Activated T-helper 2 cell treated with anti-CD3 and anti-CD28 coated beads, Interferon-gamma antibody, Interleukin-2, Interleukin-4, amounts not matched to agents 10 μg/mL and 5 μg/mL and 100 μg/mL, durations not matched to agents 14 hours and 24 hours and 36 hours (primary cell): ENCODE data around the gene SLC25A26. TPM values are rescaled to one million over a fixed set of nuclear protein-coding genes. Genes with fewer than 3 reads are reported as not detected.

Experiments
- DNase-seq: peaks from one replicate; pipeline ENCODE4 v3.0.0; 2021; ENCODE audit warnings: low spot score
- H3K27ac Mint-ChIP-seq: one replicate; pipeline ENCODE4 v1.8.0; 2021; ENCODE audit warnings: mixed read lengths
- H3K27me3 Mint-ChIP-seq: one replicate; pipeline ENCODE4 v1.8.0; 2021; ENCODE audit warnings: low read depth, mixed read lengths
- H3K36me3 Mint-ChIP-seq: one replicate; pipeline ENCODE4 v1.8.0; 2021; ENCODE audit warnings: low read depth, mixed read lengths
- H3K4me1 Mint-ChIP-seq: one replicate; pipeline ENCODE4 v1.8.0; 2021; ENCODE audit warnings: low read depth, mixed read lengths
- H3K4me3 Mint-ChIP-seq: one replicate; pipeline ENCODE4 v1.8.0; 2021; ENCODE audit warnings: low read depth, mild to moderate bottlenecking, moderate library complexity, mixed read lengths
- H3K9me3 Mint-ChIP-seq: one replicate; pipeline ENCODE4 v1.8.0; 2021; ENCODE audit warnings: mixed read lengths
- intact Hi-C: fragments of 100-400 bp; cut with micrococcal nuclease; formaldehyde crosslinking; loops from one replicate; pipeline ENCODE4 v1.15.1; 2023
- total RNA-seq: library from RNA; stranded (reverse); gene quantifications from 2 replicates; pipeline ENCODE4 v1.2.3, GENCODE V29; 2022

SLC25A26 gene
- total RNA-seq, 1 donor from 2014 or later, result 15.5 TPM

GRCh38 chr3:66390013-66390412, 169.2 kb downstream of the SLC25A26 start:
- no peak overlapping the region for H3K4me3 Mint-ChIP-seq
- intact Hi-C loops, result loop anchor here (5.0 kb wide), 1 partner anchor 113 kb away; no protein-coding TSS in a partner anchor
- H3K27me3 Mint-ChIP-seq, result no peaks in the 10 kb centered on the region

GRCh38 chr3:66392512-66392911, 171.7 kb downstream of the SLC25A26 start:
- Mint-ChIP-seq H3K27me3 (no peaks in the 10 kb centered on the region), H3K9me3 (no peaks in the 10 kb centered on the region), H3K4me3 (no peak overlapping the region), H3K36me3 (peaks cover 87% of the 10 kb centered on the region), H3K4me1 (peaks cover 23% of the 10 kb centered on the region), H3K27ac (no peak overlapping the region)
- intact Hi-C loops, result loop anchor here (5.0 kb wide), 1 partner anchor 115 kb away; no protein-coding TSS in a partner anchor
- DNase-seq, result no peak

More at GRCh38 chr3:66390013-66390412, 169.2 kb downstream of the SLC25A26 start:
- no peak for DNase-seq
- Mint-ChIP-seq H3K4me1 (peaks cover 21% of the 10 kb centered on the region), H3K27ac (no peak overlapping the region), H3K36me3 (peaks cover 92% of the 10 kb centered on the region), H3K9me3 (no peaks in the 10 kb centered on the region)

GRCh38 chr3:66392966-66393332, 172.1 kb downstream of the SLC25A26 start:
- Mint-ChIP-seq H3K27ac (no peak overlapping the region), H3K4me3 (no peak overlapping the region), H3K27me3 (no peaks in the 10 kb centered on the region), H3K9me3 (no peaks in the 10 kb centered on the region), H3K36me3 (peaks cover 91% of the 10 kb centered on the region), H3K4me1 (peaks cover 23% of the 10 kb centered on the region)
- intact Hi-C loops, result loop anchor here (5.0 kb wide), 1 partner anchor 116 kb away; no protein-coding TSS in a partner anchor
- no peak for DNase-seq

GRCh38 chr3:66393333-66394005, 172.7 kb downstream of the SLC25A26 start:
- Mint-ChIP-seq H3K9me3 (no peaks in the 10 kb centered on the region), H3K4me3 (no peak overlapping the region), H3K4me1 (peaks cover 19% of the 10 kb centered on the region), H3K27me3 (no peaks in the 10 kb centered on the region), H3K36me3 (peaks cover 91% of the 10 kb centered on the region), H3K27ac (peak overlapping the region; percentile 74)
- intact Hi-C loops, result loop anchor here (5.0 kb wide), 1 partner anchor 116 kb away; no protein-coding TSS in a partner anchor
- DNase-seq, result no peak

GRCh38 chr3:66394019-66394752, 173.4 kb downstream of the SLC25A26 start:
- peak overlapping the region; percentile 74 for H3K27ac Mint-ChIP-seq
- H3K27me3 Mint-ChIP-seq, result no peaks in the 10 kb centered on the region
- intact Hi-C loops, result loop anchor here (5.0 kb wide), 1 partner anchor 117 kb away; no protein-coding TSS in a partner anchor
- peaks cover 90% of the 10 kb centered on the region for H3K36me3 Mint-ChIP-seq
- no peaks in the 10 kb centered on the region for H3K9me3 Mint-ChIP-seq
- DNase-seq, result peak; percentile 37
- H3K4me3 Mint-ChIP-seq, result peak overlapping the region; percentile 10
- peaks cover 19% of the 10 kb centered on the region for H3K4me1 Mint-ChIP-seq

- Mint-ChIP-seq H3K4me1 (peaks cover 18% of the 10 kb centered on the region), H3K9me3 (no peaks in the 10 kb centered on the region), H3K27me3 (no peaks in the 10 kb centered on the region), H3K27ac (peak overlapping the region; percentile 38), H3K36me3 (peaks cover 86% of the 10 kb centered on the region), H3K4me3 (no peak overlapping the region)
- no peak for DNase-seq
- intact Hi-C loops, result loop anchor here (5.0 kb wide), 1 partner anchor 118 kb away; no protein-coding TSS in a partner anchor
Observed at GRCh38 chr3:66394753-66395249, 174.0 kb downstream of the SLC25A26 start.

- Mint-ChIP-seq H3K27ac (no peak overlapping the region), H3K4me1 (peaks cover 18% of the 10 kb centered on the region), H3K36me3 (peaks cover 81% of the 10 kb centered on the region), H3K9me3 (no peaks in the 10 kb centered on the region), H3K4me3 (no peak overlapping the region), H3K27me3 (no peaks in the 10 kb centered on the region)
- no peak for DNase-seq
- intact Hi-C loops, result no loop called here
Observed at GRCh38 chr3:66395635-66396034, 174.8 kb downstream of the SLC25A26 start.

- intact Hi-C loops, result no loop called here
- peaks cover 76% of the 10 kb centered on the region for H3K36me3 Mint-ChIP-seq
- no peak overlapping the region for H3K27ac Mint-ChIP-seq
- peaks cover 18% of the 10 kb centered on the region for H3K4me1 Mint-ChIP-seq
- DNase-seq, result no peak
- H3K4me3 Mint-ChIP-seq, result no peak overlapping the region
- no peaks in the 10 kb centered on the region for H3K27me3 Mint-ChIP-seq
- no peaks in the 10 kb centered on the region for H3K9me3 Mint-ChIP-seq
Observed at GRCh38 chr3:66396161-66396760, 175.5 kb downstream of the SLC25A26 start.

GRCh38 chr3:66396888-66397287, 176.1 kb downstream of the SLC25A26 start:
- Mint-ChIP-seq H3K27me3 (no peaks in the 10 kb centered on the region), H3K9me3 (no peaks in the 10 kb centered on the region), H3K27ac (peak overlapping the region; percentile 17), H3K4me1 (peaks cover 18% of the 10 kb centered on the region), H3K4me3 (no peak overlapping the region), H3K36me3 (peaks cover 74% of the 10 kb centered on the region)
- intact Hi-C loops, result no loop called here
- DNase-seq, result no peak

- intact Hi-C loops, result no loop called here
- DNase-seq, result no peak
- Mint-ChIP-seq H3K36me3 (peaks cover 74% of the 10 kb centered on the region), H3K27me3 (no peaks in the 10 kb centered on the region), H3K4me3 (no peak overlapping the region), H3K9me3 (no peaks in the 10 kb centered on the region), H3K4me1 (peaks cover 18% of the 10 kb centered on the region), H3K27ac (no peak overlapping the region)
Observed at GRCh38 chr3:66397745-66398144, 176.9 kb downstream of the SLC25A26 start.

- Mint-ChIP-seq H3K9me3 (no peaks in the 10 kb centered on the region), H3K27ac (no peak overlapping the region), H3K4me1 (peaks cover 14% of the 10 kb centered on the region), H3K4me3 (no peak overlapping the region), H3K36me3 (peaks cover 74% of the 10 kb centered on the region), H3K27me3 (no peaks in the 10 kb centered on the region)
- no peak for DNase-seq
- intact Hi-C loops, result no loop called here
Observed at GRCh38 chr3:66398228-66399025, 177.6 kb downstream of the SLC25A26 start.
